ENCODE data around the gene ZDHHC7.

The ZDHHC7 gene

GRCh38 chr16:85046472-85046916 is 35.2 kb upstream of the ZDHHC7 start:
- intact Hi-C loops (cut with DNase I; ENCODE audit: low total_unique reads), result no loop called here
- Histone ChIP-seq H3K4me1 (peaks cover 0 to 13% (median 3%) of the 10 kb centered on the region in 4 donors), H3K36me3 (peaks cover 0 to 11% (median 0%) of the 10 kb centered on the region in 3 donors), H3K27me3 (no peaks in the 10 kb centered on the region), H3K4me3 (no peak overlapping the region), H3K9me3 (no peaks in the 10 kb centered on the region), H3K27ac (no peak overlapping the region)
- DNase-seq, result no peak
- TF ChIP-seq CTCF (IDR thresholded peaks at IDR 0.05), result no peak

- DNase-seq, result no peak
- H3K36me3 ChIP-seq, result peaks cover 0 to 11% (median 0%) of the 10 kb centered on the region in 3 donors
- H3K4me1 ChIP-seq, result peaks cover 0 to 8% (median 2%) of the 10 kb centered on the region in 4 donors
- no peak for TF ChIP-seq CTCF (IDR thresholded peaks at IDR 0.05)
- H3K9me3 ChIP-seq, result no peaks in the 10 kb centered on the region
- intact Hi-C loops (cut with DNase I; ENCODE audit: low total_unique reads), result no loop called here
- H3K27me3 ChIP-seq, result no peaks in the 10 kb centered on the region
- no peak overlapping the region for H3K4me3 ChIP-seq
- H3K27ac ChIP-seq, result no peak overlapping the region
Observed at GRCh38 chr16:85045641-85046471, 34.5 kb upstream of the ZDHHC7 start.

- no peak for TF ChIP-seq CTCF (IDR thresholded peaks at IDR 0.05)
- no peaks in the 10 kb centered on the region for H3K27me3 ChIP-seq
- intact Hi-C loops (cut with DNase I; ENCODE audit: low total_unique reads), result no loop called here
- H3K36me3 ChIP-seq, result peaks cover 0 to 11% (median 0%) of the 10 kb centered on the region in 3 donors
- no peaks in the 10 kb centered on the region for H3K9me3 ChIP-seq
- DNase-seq, result no peak
- no peak overlapping the region for H3K27ac ChIP-seq
- H3K4me3 ChIP-seq, result no peak overlapping the region
- peaks cover 0 to under 1% (median 0%) of the 10 kb centered on the region in 4 donors for H3K4me1 ChIP-seq
Observed at GRCh38 chr16:85045077-85045476, 33.7 kb upstream of the ZDHHC7 start.

- peaks cover 0 to 11% (median 0%) of the 10 kb centered on the region in 3 donors for H3K36me3 ChIP-seq
- H3K9me3 ChIP-seq, result no peaks in the 10 kb centered on the region
- H3K27ac ChIP-seq, result no peak overlapping the region
- TF ChIP-seq CTCF (IDR thresholded peaks at IDR 0.05), result no peak
- DNase-seq, result no peak
- H3K27me3 ChIP-seq, result no peaks in the 10 kb centered on the region
- no peak overlapping the region for H3K4me3 ChIP-seq
- H3K4me1 ChIP-seq, result no peaks in the 10 kb centered on the region
- intact Hi-C loops (cut with DNase I; ENCODE audit: low total_unique reads), result no loop called here
Observed at GRCh38 chr16:85042606-85043005, 31.3 kb upstream of the ZDHHC7 start.

GRCh38 chr16:85042167-85042526 is 30.8 kb upstream of the ZDHHC7 start:
- no peak for TF ChIP-seq CTCF (IDR thresholded peaks at IDR 0.05)
- intact Hi-C loops (cut with DNase I; ENCODE audit: low total_unique reads), result no loop called here
- Histone ChIP-seq H3K4me3 (no peak overlapping the region), H3K27me3 (no peaks in the 10 kb centered on the region), H3K9me3 (no peaks in the 10 kb centered on the region), H3K4me1 (no peaks in the 10 kb centered on the region), H3K36me3 (peaks cover 0 to 6% (median 0%) of the 10 kb centered on the region in 3 donors), H3K27ac (no peak overlapping the region)
- no peak for DNase-seq

Data from tibial artery (tissue), 4 donors.